DLD1 (cell line): ENCODE results near the gene PMAIP1.

Experiments
- in situ Hi-C: cut with HindIII; loops from 2 replicates; pipeline ENCODE4 v1.10.0; 2017; ENCODE audit warnings: low sequenced_read_pairs

Gene PMAIP1

GRCh38 chr18:59945544-59945943 is 45.7 kb downstream of the PMAIP1 start:
- in situ Hi-C loops = no loop called here

GRCh38 chr18:59950215-59950944 is 50.6 kb downstream of the PMAIP1 start:
- in situ Hi-C loops = no loop called here

GRCh38 chr18:59951591-59951990 is 51.8 kb downstream of the PMAIP1 start:
- in situ Hi-C loops = no loop called here

GRCh38 chr18:59952283-59953007 is 52.6 kb downstream of the PMAIP1 start:
- in situ Hi-C loops = no loop called here
